A375 (cell line): ENCODE measurements around the gene RRAGA. TPM values are rescaled to one million over a fixed set of nuclear protein-coding genes. Genes with fewer than 3 reads are reported as not detected.

Experiments
- small RNA-seq: library from RNA; depleted of rRNA; stranded (forward); fragments of <200 nt; gene quantifications from one replicate; pipeline ENCODE3, GENCODE V24; 2014
- total RNA-seq: library from RNA; depleted of rRNA; stranded (reverse); fragments of >200 nt; shearing (Covaris generic); gene quantifications from 2 replicates; pipeline ENCODE4 v1.2.3, GENCODE V29; 2014; rRNA removed

The RRAGA gene, protein sequence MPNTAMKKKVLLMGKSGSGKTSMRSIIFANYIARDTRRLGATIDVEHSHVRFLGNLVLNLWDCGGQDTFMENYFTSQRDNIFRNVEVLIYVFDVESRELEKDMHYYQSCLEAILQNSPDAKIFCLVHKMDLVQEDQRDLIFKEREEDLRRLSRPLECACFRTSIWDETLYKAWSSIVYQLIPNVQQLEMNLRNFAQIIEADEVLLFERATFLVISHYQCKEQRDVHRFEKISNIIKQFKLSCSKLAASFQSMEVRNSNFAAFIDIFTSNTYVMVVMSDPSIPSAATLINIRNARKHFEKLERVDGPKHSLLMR
- total RNA-seq, result 29.3 and 36.3 TPM in 2 replicates

DNA sequence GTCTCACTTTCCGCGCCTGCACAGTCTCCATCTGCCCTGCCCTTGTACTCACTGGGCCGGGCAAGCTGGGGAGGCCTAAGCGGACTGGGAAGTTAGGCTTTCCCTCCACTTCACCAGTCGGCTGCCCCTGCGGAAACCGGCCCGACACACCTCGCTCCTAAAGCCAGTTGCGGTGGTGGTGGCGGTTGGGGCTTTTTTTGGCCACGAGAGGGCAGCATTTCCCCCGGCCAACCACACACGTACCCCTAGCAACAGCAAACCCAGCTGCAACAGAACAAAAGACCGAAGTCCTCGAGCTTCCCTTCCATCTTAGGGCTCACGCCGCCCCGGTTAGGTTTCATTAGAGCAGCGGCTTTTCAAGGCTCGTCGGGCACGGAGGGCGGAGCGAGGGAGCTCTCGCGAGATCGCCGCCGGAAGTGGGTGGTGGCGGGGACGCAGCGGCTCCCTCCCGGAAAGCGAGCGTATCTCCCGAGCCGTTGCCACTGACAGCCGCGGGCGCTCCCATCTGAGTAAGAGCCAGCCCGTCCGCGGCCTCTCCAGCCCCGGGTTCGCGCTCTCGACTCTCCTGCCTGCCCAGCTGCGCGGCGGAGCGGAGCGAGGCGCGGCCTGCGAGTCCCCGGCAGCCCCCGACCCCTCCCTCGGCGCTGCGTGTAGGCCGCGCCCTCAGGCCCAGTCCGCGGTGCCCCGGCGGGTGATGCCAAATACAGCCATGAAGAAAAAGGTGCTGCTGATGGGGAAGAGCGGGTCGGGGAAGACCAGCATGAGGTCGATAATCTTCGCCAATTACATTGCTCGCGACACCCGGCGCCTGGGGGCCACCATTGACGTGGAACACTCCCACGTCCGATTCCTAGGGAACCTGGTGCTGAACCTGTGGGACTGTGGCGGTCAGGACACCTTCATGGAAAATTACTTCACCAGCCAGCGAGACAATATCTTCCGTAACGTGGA is at the start of gene RRAGA:
TSS of gene RRAGA (plus strand) at position 462 of the 951 bp plus-strand sequence. CDS start at position 695, 233 bp downstream.

DNA sequence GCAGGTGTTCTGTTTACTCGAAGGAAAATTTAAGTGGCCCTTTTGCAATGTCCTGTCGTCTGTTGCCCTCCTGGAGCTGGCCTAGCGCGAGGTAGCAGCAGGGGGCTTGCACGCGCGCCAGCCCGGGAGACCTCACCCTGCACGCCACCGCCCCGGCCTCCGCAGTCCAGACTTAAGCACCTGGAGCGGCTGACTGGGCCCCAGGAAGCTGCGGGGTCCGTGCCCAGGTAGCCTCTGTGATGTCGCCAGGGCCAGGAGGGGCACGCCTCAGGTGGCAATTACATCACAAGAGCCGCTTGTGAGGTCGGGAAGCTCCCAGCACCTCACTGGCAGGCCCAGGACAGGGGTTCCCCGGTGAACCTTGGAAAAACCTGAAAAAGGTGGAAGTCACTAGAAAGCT is 16.2 kb upstream of the RRAGA start, which contains the start of gene SAXO1:
TSS of gene SAXO1 (minus strand) at position 195 of the 400 bp plus-strand sequence. CDS start 301 bp downstream, outside the sequence.

Small RNA genes within 50 kb of the gene (small RNA-seq; reads per million reads assigned to genes)
- not detected for gene RF00019
- gene RNU6-264P, result not detected
- 17.0 reads per million, percentile 91 among the genes with 10 or more reads in this experiment for gene SCARNA8

Other genes starting within 250 kb of the RRAGA start
- not detected in 2 replicates for gene SAXO1, start 16.2 kb upstream of the RRAGA start, total RNA-seq
- gene HAUS6, start 53.5 kb downstream of the RRAGA start, total RNA-seq, result 38.6 and 44.8 TPM in 2 replicates
- 231 and 252 TPM in 2 replicates for gene PLIN2, start 78.1 kb downstream of the RRAGA start, total RNA-seq
- gene DENND4C, start 181.3 kb downstream of the RRAGA start, total RNA-seq, result 32.2 and 35.5 TPM in 2 replicates